ENCODE results near the gene ZBTB7A.

- TF ChIP-seq CTCF (IDR thresholded peaks at IDR 0.05; ENCODE audit: low read depth, low read length) (no peak), EZH2phosphoT487 (IDR thresholded peaks at IDR 0.05; ENCODE audit: low read depth) (no peak)
These were observed 4.8 kb downstream of the ZBTB7A start for GRCh38 chr19:4061683-4062418.

Data from OCI-LY3 (cell line).